ENCODE results near the gene PPM1N. TPM values are rescaled to one million over a fixed set of nuclear protein-coding genes. Genes with fewer than 3 reads are reported as not detected.

Gene PPM1N
- total and polyA plus RNA-seq, 12 donors: 0.33 to 3.7 (median 1.6) TPM; not detected in 2

- intact Hi-C loops (cut with DNase I): no loop called here
- WGBS, 4 donors: 34 to 69% (median 40%) methylated on average over 3 to 5 of the region's 5 CpGs
- no peak for TF ChIP-seq CTCF (IDR thresholded peaks at IDR 0.05)
- no peak for TF ChIP-seq POLR2A (IDR thresholded peaks at IDR 0.05)
Measured at GRCh38 chr19:45473367-45473681, 24.9 kb upstream of the PPM1N start.

GRCh38 chr19:45473682-45474605 is 24.3 kb upstream of the PPM1N start:
- TF ChIP-seq CTCF (IDR thresholded peaks at IDR 0.05) (no peak), POLR2A (IDR thresholded peaks at IDR 0.05) (no peak)
- H3K9me3 ChIP-seq (replicated peaks in 1 of 3): no peaks in the 10 kb centered on the region
- 65 to 68% (median 66%) methylated on average over 24 to 27 of the region's 27 CpGs for WGBS, 4 donors
- intact Hi-C loops (cut with DNase I): no loop called here
- no peak overlapping the region for H3K27ac ChIP-seq
- peaks cover 11 to 24% of the 10 kb centered on the region in 2 donors for H3K4me1 ChIP-seq (replicated peaks in 1 of 2)
- peaks cover 5% of the 10 kb centered on the region for H3K27me3 ChIP-seq
- no peak for DNase-seq
- H3K4me3 ChIP-seq: no peak overlapping the region
- no peaks in the 10 kb centered on the region for H3K36me3 ChIP-seq (replicated peaks in 1 of 2)

More at GRCh38 chr19:45473367-45473681, 24.9 kb upstream of the PPM1N start:
- peaks cover 17 to 29% of the 10 kb centered on the region in 2 donors for H3K4me1 ChIP-seq (replicated peaks in 1 of 2)
- H3K4me3 ChIP-seq: no peak overlapping the region
- H3K9me3 ChIP-seq (replicated peaks in 1 of 3): no peaks in the 10 kb centered on the region
- DNase-seq: no peak
- H3K36me3 ChIP-seq (replicated peaks in 1 of 2): no peaks in the 10 kb centered on the region
- peaks cover 5% of the 10 kb centered on the region for H3K27me3 ChIP-seq
- no peak overlapping the region for H3K27ac ChIP-seq

GRCh38 chr19:45474606-45475521 is 23.4 kb upstream of the PPM1N start:
- Histone ChIP-seq H3K36me3 (replicated peaks in 1 of 2) (no peaks in the 10 kb centered on the region), H3K27ac (no peak overlapping the region), H3K4me1 (replicated peaks in 1 of 2) (peaks cover 8 to 18% of the 10 kb centered on the region in 2 donors), H3K4me3 (no peak overlapping the region), H3K27me3 (peaks cover 5% of the 10 kb centered on the region), H3K9me3 (replicated peaks in 1 of 3) (no peaks in the 10 kb centered on the region)
- intact Hi-C loops (cut with DNase I): loop anchor here in 1 of 2 donors (5.0 kb wide), 1 partner anchor 33 kb away; no protein-coding TSS in a partner anchor
- TF ChIP-seq POLR2A (IDR thresholded peaks at IDR 0.05): no peak
- TF ChIP-seq CTCF (IDR thresholded peaks at IDR 0.05): no peak
- 63 to 73% (median 67%) methylated on average over 27 to 28 of the region's 28 CpGs for WGBS, 4 donors
- no peak for DNase-seq
